H9 (cell line): Measurements from ENCODE around the gene FAF1. TPM values are rescaled to one million over a fixed set of nuclear protein-coding genes. Genes with fewer than 3 reads are reported as not detected.
"Not testable (repeated sequence)": the region's sequence is repeated elsewhere in the genome, so short reads cannot be mapped to it uniquely, and the experiment has no call there.

Experiments
- DNase-seq: peaks from one replicate; pipeline ENCODE4 v3.0.0-alpha.2; 2017
- H2AFZ ChIP-seq: one replicate; pipeline ENCODE4 v1.6.1; 2013; ENCODE audit warnings: mild to moderate bottlenecking, low read length, control low read depth, moderate library complexity
- H2AK5ac ChIP-seq: 2 replicates; pipeline ENCODE4 v1.6.1; 2013; ENCODE audit warnings: low read length, control low read depth, mixed read lengths; ENCODE audit not compliant: insufficient read length
- H2BK120ac ChIP-seq: one replicate; pipeline ENCODE4 v1.6.1; 2013; ENCODE audit warnings: low read depth, mild to moderate bottlenecking, low read length, control low read depth, inconsistent platforms; ENCODE audit not compliant: poor library complexity, severe bottlenecking
- H2BK12ac ChIP-seq: 2 replicates; pipeline ENCODE4 v1.6.1; 2013; ENCODE audit warnings: low read length, control low read depth, mixed read lengths, low read depth; ENCODE audit not compliant: insufficient read length
- H2BK15ac ChIP-seq: 2 replicates; pipeline ENCODE4 v1.6.1; 2013; ENCODE audit warnings: low read depth, low read length, control low read depth
- H2BK20ac ChIP-seq: one replicate; pipeline ENCODE4 v1.6.1; 2013; ENCODE audit warnings: low read depth, mild to moderate bottlenecking, low read length, control low read depth, inconsistent platforms; ENCODE audit not compliant: poor library complexity, severe bottlenecking
- H2BK5ac ChIP-seq: 2 replicates; pipeline ENCODE4 v1.6.1; 2013; ENCODE audit warnings: low read length, control low read depth, mixed read lengths; ENCODE audit not compliant: insufficient read length
- H3K14ac ChIP-seq: 2 replicates; pipeline ENCODE4 v1.6.1; 2013; ENCODE audit warnings: low read length, control low read depth; ENCODE audit not compliant: insufficient read depth
- H3K18ac ChIP-seq: 2 replicates; pipeline ENCODE4 v1.6.1; 2013; ENCODE audit warnings: low read depth, mild to moderate bottlenecking, mixed read lengths, low read length, control low read depth; ENCODE audit not compliant: insufficient read length
- H3K23ac ChIP-seq: 2 replicates; pipeline ENCODE4 v1.6.1; 2013; ENCODE audit warnings: low read length, control low read depth, mixed read lengths, low read depth; ENCODE audit not compliant: insufficient read length
- H3K23me2 ChIP-seq: 2 replicates; pipeline ENCODE4 v1.6.1; 2013; ENCODE audit warnings: low read depth, mild to moderate bottlenecking, mixed read lengths, low read length, control low read depth; ENCODE audit not compliant: insufficient read length, poor library complexity, severe bottlenecking
- H3K27ac ChIP-seq: 2 replicates; pipeline ENCODE4 v1.5.1; 2013; ENCODE audit warnings: low read length, control low read depth, mixed read lengths, low read depth; ENCODE audit not compliant: insufficient read length
- H3K27me3 ChIP-seq: 2 replicates; pipeline ENCODE4 v1.6.1; 2013; ENCODE audit warnings: low read length, control low read depth, inconsistent platforms; ENCODE audit not compliant: insufficient read depth
- H3K4ac ChIP-seq: 2 replicates; pipeline ENCODE4 v1.6.1; 2013; ENCODE audit warnings: low read depth, mild to moderate bottlenecking, control low read depth, inconsistent platforms, low read length, moderate library complexity
- H3K4me1 ChIP-seq: 2 replicates; pipeline ENCODE4 v1.6.1; 2013; ENCODE audit warnings: low read length, control low read depth, inconsistent platforms; ENCODE audit not compliant: insufficient read depth
- H3K4me2 ChIP-seq: 2 replicates; pipeline ENCODE4 v1.6.1; 2013; ENCODE audit warnings: low read length, control low read depth, mixed read lengths; ENCODE audit not compliant: insufficient read length, insufficient read depth
- H3K56ac ChIP-seq: 2 replicates; pipeline ENCODE4 v1.6.1; 2013; ENCODE audit warnings: low read depth, mild to moderate bottlenecking, mixed read lengths, low read length, control low read depth; ENCODE audit not compliant: insufficient read length
- H3K79me1 ChIP-seq: 2 replicates; pipeline ENCODE4 v1.6.1; 2013; ENCODE audit warnings: low read depth, mild to moderate bottlenecking, moderate library complexity, low read length, control low read depth, inconsistent platforms; ENCODE audit not compliant: insufficient read depth, poor library complexity, severe bottlenecking
- H3K79me2 ChIP-seq: 2 replicates; pipeline ENCODE4 v1.6.1; 2013; ENCODE audit warnings: low read length, control low read depth, inconsistent platforms; ENCODE audit not compliant: insufficient read depth
- H3K9ac ChIP-seq: 2 replicates; pipeline ENCODE4 v1.6.1; 2013; ENCODE audit warnings: low read length, control low read depth, mixed read lengths; ENCODE audit not compliant: insufficient read length; ENCODE audit errors: extremely low read depth
- H3K9me3 ChIP-seq: one replicate; pipeline ENCODE4 v1.6.1; 2013; ENCODE audit warnings: low read depth, low read length, inconsistent platforms; ENCODE audit not compliant: control insufficient read depth
- H3T11ph ChIP-seq: one replicate; pipeline ENCODE4 v1.6.1; 2013; ENCODE audit warnings: mild to moderate bottlenecking, low read length, control low read depth, inconsistent platforms
- H4K20me1 ChIP-seq: one replicate; pipeline ENCODE4 v1.6.1; 2013; ENCODE audit not compliant: control insufficient read depth, insufficient read length, insufficient read depth
- H4K5ac ChIP-seq: 2 replicates; pipeline ENCODE4 v1.6.1; 2013; ENCODE audit warnings: low read depth, mild to moderate bottlenecking, mixed read lengths, low read length, control low read depth; ENCODE audit not compliant: insufficient read length
- H4K8ac ChIP-seq: replicated peaks from 2 replicates; pipeline ENCODE4 v1.6.1; 2013; ENCODE audit warnings: low read length, control low read depth, mixed read lengths, low read depth; ENCODE audit not compliant: insufficient read length
- H4K91ac ChIP-seq: 2 replicates; pipeline ENCODE4 v1.6.1; 2013; ENCODE audit warnings: low read depth, mild to moderate bottlenecking, moderate library complexity, mixed read lengths, low read length, control low read depth; ENCODE audit not compliant: insufficient read length
- H3K27ac Mint-ChIP-seq, 3 experiments: 2 replicates in 2 of 3; 3 replicates in 1 of 3; pipeline ENCODE4 v1.8.0; 2020 to 2021; ENCODE audit warnings: mixed read lengths in 3 of 3, mild to moderate bottlenecking in 1 of 3, moderate library complexity in 1 of 3
- H3K27me3 Mint-ChIP-seq: 2 replicates; pipeline ENCODE4 v1.8.0; 2021; ENCODE audit warnings: low read depth, mild to moderate bottlenecking, moderate library complexity, mixed read lengths
- H3K36me3 Mint-ChIP-seq, 3 experiments: 2 replicates in 2 of 3; 3 replicates in 1 of 3; pipeline ENCODE4 v1.8.0; 2020 to 2021; ENCODE audit warnings: low read depth in 3 of 3, mixed read lengths in 3 of 3; ENCODE audit not compliant: insufficient read depth in 1 of 3
- H3K4me1 Mint-ChIP-seq, 2 experiments: 2 replicates each; pipeline ENCODE4 v1.8.0; 2020; ENCODE audit warnings: mixed read lengths in 2 of 2
- H3K4me3 Mint-ChIP-seq, 2 experiments: 2 replicates in 1 of 2; 3 replicates in 1 of 2; pipeline ENCODE4 v1.8.0; 2020 to 2021; ENCODE audit warnings: mild to moderate bottlenecking in 2 of 2, mixed read lengths in 2 of 2, moderate library complexity in 1 of 2
- H3K9me3 Mint-ChIP-seq, 2 experiments: 2 replicates in 1 of 2; 3 replicates in 1 of 2; pipeline ENCODE4 v1.8.0; 2020; ENCODE audit warnings: mild to moderate bottlenecking in 2 of 2, mixed read lengths in 2 of 2, moderate library complexity in 1 of 2
- WGBS: extraction: QIAGEN DNeasy Blood & Tissue Kit; methylation state at CpG from one replicate; pipeline ENCODE4 v1.1.7; 2013; ENCODE audit warnings: missing lambda C conversion rate, low lambda C conversion rate, mixed read lengths; ENCODE audit not compliant: insufficient read length; ENCODE audit errors: extremely low coverage; 5-methylcytosine and 5-hydroxymethylcytosine counted together
- total RNA-seq: library from RNA; stranded (reverse); gene quantifications from 2 replicates; pipeline ENCODE4 v1.2.1, GENCODE V29; 2021

FAF1 gene
- total RNA-seq, 1 experiment from 2014 or later: 60.8 TPM

DNA sequence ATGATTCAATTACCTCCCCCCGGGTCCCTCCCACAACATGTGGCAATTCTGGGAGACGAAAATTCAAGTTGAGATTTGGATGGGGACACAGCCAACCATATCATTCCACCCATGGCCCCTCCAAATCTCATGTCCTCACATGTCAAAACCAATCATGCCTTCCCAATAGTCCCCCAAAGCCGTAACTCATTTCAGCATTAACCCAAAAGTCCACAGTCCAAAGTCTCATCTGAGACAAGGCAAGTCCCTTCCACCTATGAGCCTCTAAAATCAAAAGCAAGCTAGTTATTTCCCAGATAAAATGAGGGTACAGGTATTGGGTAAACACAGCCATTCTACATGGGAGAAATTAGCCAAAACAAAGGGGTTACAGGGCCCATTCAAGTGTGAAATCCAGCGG lies 28.0 kb downstream of the FAF1 start:
- H3K9ac ChIP-seq, H4K20me1 ChIP-seq, H3T11ph ChIP-seq, H3K18ac ChIP-seq, H2AK5ac ChIP-seq, H3K4ac ChIP-seq, H2AFZ ChIP-seq, H3K23ac ChIP-seq, H3K79me1 ChIP-seq, H3K36me3 Mint-ChIP-seq, H3K79me2 ChIP-seq, H3K27ac ChIP-seq, H2BK12ac ChIP-seq, H3K27me3 ChIP-seq, H3K4me1 ChIP-seq, H3K27me3 Mint-ChIP-seq, H2BK15ac ChIP-seq, H2BK120ac ChIP-seq, H3K4me2 ChIP-seq, H3K56ac ChIP-seq, H4K91ac ChIP-seq, H3K9me3 ChIP-seq, H3K23me2 ChIP-seq, H4K5ac ChIP-seq, H4K8ac ChIP-seq, H3K9me3 Mint-ChIP-seq, H3K4me3 Mint-ChIP-seq, H3K14ac ChIP-seq, H2BK5ac ChIP-seq, DNase-seq, H2BK20ac ChIP-seq: not testable (repeated sequence)
- WGBS: no CpG with 5 or more reads among the region's 4 CpGs
- Mint-ChIP-seq H3K4me1 (peaks cover 7 to 19% of the 10 kb centered on the region in 2 experiments), H3K27ac (peak overlapping the region in 1 of 3 experiments; percentile 9; a peak in 1 of 7 replicates)
